H1 (cell line): ENCODE data around the gene MSI2. TPM values are rescaled to one million over a fixed set of nuclear protein-coding genes. Genes with fewer than 3 reads are reported as not detected.

Source experiments
- CTCF ChIA-PET: fragments of 300-600 bp; sonication (Branson Sonifier 250); formaldehyde crosslinking; loops from one replicate; lab custom pipeline; 2021; ENCODE audit not compliant: partially characterized antibody; lab: Charles Lee
- POLR2A ChIA-PET: fragments of 300-600 bp; sonication (Branson Sonifier 250); formaldehyde crosslinking; loops from one replicate; lab custom pipeline; 2021; ENCODE audit warnings: inconsistent platforms; ENCODE audit not compliant: partially characterized antibody; lab: Charles Lee
- DNase-seq, 2 experiments: peaks; one replicate each; pipeline versions ENCODE4 v3.0.0 to v3.0.0-alpha.2; 2010 to 2022; ENCODE audit warnings: low spot score in 2 of 2, low read depth in 1 of 2, mixed read lengths in 1 of 2
- FAIRE-seq: peaks from 2 replicates; lab custom pipeline; 2011; peaks lifted over from hg19 to GRCh38; lab: Jason Lieb, UNC
- H2AFZ ChIP-seq: 2 replicates; pipeline ENCODE4 v1.8.1; 2012; ENCODE audit warnings: low read length, inconsistent platforms
- H2AK5ac ChIP-seq: 2 replicates; pipeline ENCODE4 v1.6.1; 2013; ENCODE audit warnings: low read depth, low read length
- H2BK120ac ChIP-seq: replicated peaks from 2 replicates; pipeline ENCODE3; 2013; ENCODE audit warnings: low read depth, low read length, inconsistent platforms
- H2BK12ac ChIP-seq: 2 replicates; pipeline ENCODE4 v1.6.1; 2013; ENCODE audit warnings: low read depth, low read length
- H2BK15ac ChIP-seq: 2 replicates; pipeline ENCODE4 v1.6.1; 2013; ENCODE audit warnings: low read length
- H2BK20ac ChIP-seq: 2 replicates; pipeline ENCODE4 v1.6.1; 2013; ENCODE audit warnings: low read length
- H2BK5ac ChIP-seq: 2 replicates; pipeline ENCODE4 v1.6.1; 2013; ENCODE audit warnings: low read depth, low read length
- H3K14ac ChIP-seq: 2 replicates; pipeline ENCODE4 v1.6.1; 2013; ENCODE audit warnings: inconsistent platforms; ENCODE audit not compliant: insufficient read length
- H3K18ac ChIP-seq: 2 replicates; pipeline ENCODE4 v1.6.1; 2013; ENCODE audit warnings: low read length; ENCODE audit errors: extremely low read depth
- H3K23ac ChIP-seq: 2 replicates; pipeline ENCODE4 v1.6.1; 2013; ENCODE audit warnings: inconsistent platforms; ENCODE audit not compliant: insufficient read length
- H3K23me2 ChIP-seq: 2 replicates; pipeline ENCODE4 v1.6.1; 2013; ENCODE audit warnings: low read depth, low read length
- H3K27ac ChIP-seq: 2 replicates; pipeline ENCODE4 v1.6.1; 2011; ENCODE audit warnings: low read depth, low read length, inconsistent platforms
- H3K27me3 ChIP-seq, 4 experiments: replicated peaks in 1 of 4; 1 replicate in 1 of 4; 2 replicates in 3 of 4; pipeline versions ENCODE4 v1.6.1 to v1.8.1; 2011 to 2013; ENCODE audit warnings: low read length in 3 of 4, mild to moderate bottlenecking in 3 of 4, inconsistent platforms in 2 of 4, mixed read lengths in 2 of 4, moderate library complexity in 1 of 4; ENCODE audit not compliant: control insufficient read depth in 3 of 4, insufficient read depth in 3 of 4; ENCODE audit errors: extremely low read depth in 1 of 4
- H3K36me3 ChIP-seq, 4 experiments: 2 replicates each; pipeline versions ENCODE4 v1.6.1 to v1.8.1; 2011 to 2013; ENCODE audit warnings: mild to moderate bottlenecking in 4 of 4, low read length in 3 of 4, moderate library complexity in 2 of 4, control low read depth in 1 of 4, inconsistent platforms in 1 of 4; ENCODE audit not compliant: insufficient read depth in 4 of 4, control insufficient read depth in 2 of 4
- H3K4ac ChIP-seq: replicated peaks from 2 replicates; pipeline ENCODE3; 2013; ENCODE audit warnings: low read length, low read depth, mixed read lengths, inconsistent platforms; ENCODE audit not compliant: insufficient read length
- H3K4me1 ChIP-seq, 4 experiments: replicated peaks in 1 of 4; 1 replicate in 1 of 4; 2 replicates in 3 of 4; pipeline versions ENCODE4 v1.6.1 to v1.8.1; 2011 to 2013; ENCODE audit warnings: low read length in 3 of 4, inconsistent platforms in 2 of 4, mixed read lengths in 1 of 4; ENCODE audit not compliant: insufficient read depth in 4 of 4, control insufficient read depth in 3 of 4
- H3K4me2 ChIP-seq, 2 experiments: 2 replicates each; pipeline versions ENCODE4 v1.6.1 to v1.8.1; 2011 to 2013; ENCODE audit warnings: low read depth in 2 of 2, low read length in 2 of 2, control low read depth in 1 of 2, inconsistent platforms in 1 of 2, mild to moderate bottlenecking in 1 of 2; ENCODE audit not compliant: insufficient read depth in 1 of 2
- H3K4me3 ChIP-seq, 4 experiments: fragments of 200-600, 300-600 bp in 1 of 4; sonication (generic), shearing (Covaris generic), sonication (Bioruptor Twin) in 1 of 4; 2 replicates each; pipeline versions ENCODE4 v1.5.1 to v1.8.1; 2011 to 2016; ENCODE audit warnings: low read length in 4 of 4, low read depth in 3 of 4, control low read depth in 2 of 4, inconsistent platforms in 2 of 4, mild to moderate bottlenecking in 2 of 4, mixed read lengths in 1 of 4, moderate library complexity in 1 of 4; ENCODE audit not compliant: insufficient read depth in 2 of 4; ENCODE audit errors: extremely low read depth in 1 of 4
- H3K56ac ChIP-seq: replicated peaks from 2 replicates; pipeline ENCODE3; 2013; ENCODE audit warnings: low read depth, mild to moderate bottlenecking, mixed read lengths, low read length, inconsistent platforms; ENCODE audit not compliant: insufficient read length
- H3K79me1 ChIP-seq: 2 replicates; pipeline ENCODE4 v1.6.1; 2013; ENCODE audit warnings: low read depth, low read length, control low read depth
- H3K79me2 ChIP-seq, 2 experiments: 2 replicates each; pipeline versions ENCODE4 v1.6.1 to v1.8.1; 2012 to 2013; ENCODE audit warnings: low read length in 2 of 2, mild to moderate bottlenecking in 2 of 2, inconsistent platforms in 1 of 2; ENCODE audit not compliant: insufficient read depth in 2 of 2, control insufficient read depth in 1 of 2
- H3K9ac ChIP-seq, 4 experiments: replicated peaks in 1 of 4; 1 replicate in 1 of 4; 2 replicates in 3 of 4; pipeline versions ENCODE4 v1.6.1 to v1.8.1; 2011 to 2013; ENCODE audit warnings: low read depth in 3 of 4, low read length in 3 of 4, control low read depth in 2 of 4, mild to moderate bottlenecking in 2 of 4, moderate library complexity in 2 of 4, inconsistent platforms in 1 of 4; ENCODE audit errors: extremely low read depth in 1 of 4
- H3K9me3 ChIP-seq, 2 experiments: 2 replicates each; pipeline versions ENCODE4 v1.6.1 to v1.8.1; 2012 to 2013; ENCODE audit warnings: mild to moderate bottlenecking in 2 of 2, moderate library complexity in 2 of 2, control low read depth in 1 of 2, inconsistent platforms in 1 of 2, low read depth in 1 of 2, low read length in 1 of 2, mixed read lengths in 1 of 2; ENCODE audit not compliant: insufficient read depth in 2 of 2
- H4K20me1 ChIP-seq, 2 experiments: replicated peaks in 1 of 2; 2 replicates each; pipeline versions ENCODE3 to v1.8.1; 2011 to 2013; ENCODE audit warnings: inconsistent platforms in 2 of 2, low read length in 2 of 2, mild to moderate bottlenecking in 1 of 2; ENCODE audit not compliant: insufficient read depth in 2 of 2, control insufficient read depth in 1 of 2
- H4K5ac ChIP-seq: 2 replicates; pipeline ENCODE4 v1.6.1; 2013; ENCODE audit warnings: low read length, low read depth, mixed read lengths, inconsistent platforms; ENCODE audit not compliant: insufficient read length
- H4K8ac ChIP-seq: 2 replicates; pipeline ENCODE4 v1.8.0; 2013; ENCODE audit warnings: mild to moderate bottlenecking, moderate library complexity, low read length, inconsistent platforms; ENCODE audit not compliant: insufficient read depth; ENCODE audit errors: extremely low read depth
- H4K91ac ChIP-seq: replicated peaks from 2 replicates; pipeline ENCODE3; 2013; ENCODE audit warnings: low read length, mixed read lengths, inconsistent platforms; ENCODE audit not compliant: insufficient read length
- E2F6 ChIP-seq: IDR thresholded peaks from 2 replicates; pipeline ENCODE4 v1.6.1; 2012; ENCODE audit warnings: inconsistent platforms
- EP300 ChIP-seq, 2 experiments: IDR thresholded peaks; 1 replicate in 1 of 2; 2 replicates in 1 of 2; pipeline ENCODE4 v1.6.1; 2011 to 2012; ENCODE audit warnings: low read depth in 2 of 2, low read length in 2 of 2, mild to moderate bottlenecking in 2 of 2, borderline replicate concordance in 1 of 2, inconsistent platforms in 1 of 2, moderate library complexity in 1 of 2
- NANOG ChIP-seq: IDR thresholded peaks from 2 replicates; pipeline ENCODE4 v1.6.1; 2011; ENCODE audit warnings: low read length, low read depth, mild to moderate bottlenecking, inconsistent platforms; ENCODE audit not compliant: insufficient read depth, poor library complexity, severe bottlenecking
- NRF1 ChIP-seq: IDR thresholded peaks from 2 replicates; pipeline ENCODE4 v1.6.1; 2011; ENCODE audit warnings: mild to moderate bottlenecking, low read depth, low read length, improper control_type of control experiment
- RBBP5 ChIP-seq: IDR thresholded peaks from 2 replicates; pipeline ENCODE4 v1.7.1; 2012; ENCODE audit warnings: low read depth, mild to moderate bottlenecking, inconsistent platforms, low read length, moderate library complexity, borderline replicate concordance
- RXRA ChIP-seq: IDR thresholded peaks from 2 replicates; pipeline ENCODE4 v1.6.1; 2011; ENCODE audit warnings: low read depth, mild to moderate bottlenecking, low read length, moderate library complexity; ENCODE audit not compliant: insufficient read depth
- SAP30 ChIP-seq: fragments of 300-600 bp; sonication (generic); IDR thresholded peaks from 2 replicates; pipeline ENCODE4 v1.7.1; 2012; ENCODE audit warnings: low read length, moderate library complexity, mild to moderate bottlenecking, inconsistent platforms; ENCODE audit not compliant: insufficient read depth, insufficient replicate concordance
- SUZ12 ChIP-seq: fragments of 200-600 bp; sonication (generic); IDR thresholded peaks from 2 replicates; pipeline ENCODE4 v1.6.1; 2012; ENCODE audit warnings: mild to moderate bottlenecking, inconsistent platforms, low read length, moderate library complexity, mixed read lengths
- YY1 ChIP-seq: IDR thresholded peaks from 2 replicates; pipeline ENCODE4 v1.6.1; 2011; ENCODE audit warnings: low read depth, mild to moderate bottlenecking, low read length
- WGBS, 2 experiments: shearing (Covaris generic) in 1 of 2; methylation state at CpG; one replicate each; pipeline versions ENCODE4 v1.1.6 to v1.1.7; 2013 to 2015; ENCODE audit warnings: low lambda C conversion rate in 2 of 2, mixed read lengths in 2 of 2, inconsistent platforms in 1 of 2, low coverage in 1 of 2, missing lambda C conversion rate in 1 of 2; ENCODE audit not compliant: insufficient replicate concordance in 2 of 2, insufficient coverage in 1 of 2, insufficient read length in 1 of 2; ENCODE audit errors: extremely low coverage in 1 of 2, missing lambda C conversion rate in 1 of 2; 5-methylcytosine and 5-hydroxymethylcytosine counted together
- polyA plus RNA-seq, 7 experiments: library from polyadenylated mRNA; depleted of rRNA in 3 of 7; stranded (reverse) in 5 of 7; unstranded in 2 of 7; fragments of >200 nt in 5 of 7; fragments of 200-250 nt in 2 of 7; gene quantifications; 1 replicate in 5 of 7; 2 replicates in 1 of 7; 4 replicates in 1 of 7; pipeline versions ENCODE4 v1.2.1 to v1.2.3, GENCODE V29; 2011 to 2013; ENCODE audit warnings: missing spikeins in 2 of 7, mixed read lengths in 2 of 7
- total RNA-seq: library from RNA; stranded (reverse); fragmentation: NEBNext Ultra II Directional; extraction: Animal tissue kit (Norgen Biotek cat#: 25700); gene quantifications from 2 replicates; pipeline ENCODE4 v1.2.1, GENCODE V29; 2021

Gene MSI2
- total and polyA plus RNA-seq, 2 of the 8 experiments (the other 6 are each of a cell fraction or from before 2014, with no cell fraction given): 36.7 to 80.6 TPM

GRCh38 chr17:57620576-57620975 is 364.3 kb downstream of the MSI2 start:
- Histone ChIP-seq H2BK5ac (no peak overlapping the region), H4K5ac (no peak overlapping the region), H3K9me3 (no peaks in the 10 kb centered on the region), H3K23me2 (no peaks in the 10 kb centered on the region), H2BK20ac (no peak overlapping the region), H3K4me1 (no peaks in the 10 kb centered on the region), H3K4ac (no peak overlapping the region), H2BK120ac (no peak overlapping the region), H3K36me3 (peaks cover 0 to 6% (median 0%) of the 10 kb centered on the region in 4 experiments; a peak in 3 of 8 replicates), H3K18ac (no peak overlapping the region), H3K4me2 (no peak overlapping the region), H3K27me3 (no peaks in the 10 kb centered on the region), H4K20me1 (no peaks in the 10 kb centered on the region), H3K56ac (no peak overlapping the region), H2AFZ (no peak overlapping the region), H3K27ac (no peak overlapping the region), H2BK12ac (no peak overlapping the region), H3K23ac (no peak overlapping the region), H3K79me1 (no peaks in the 10 kb centered on the region), H3K4me3 (no peak overlapping the region), H3K79me2 (no peaks in the 10 kb centered on the region), H4K91ac (no peak overlapping the region), H4K8ac (no peak overlapping the region), H3K14ac (no peak overlapping the region), H2AK5ac (no peak overlapping the region), H3K9ac (no peak overlapping the region), H2BK15ac (no peak overlapping the region)
- TF ChIP-seq YY1 (no peak), SUZ12 (no peak), RXRA (no peak), RBBP5 (no peak), NANOG (no peak), NRF1 (no peak), E2F6 (no peak), EP300 (IDR thresholded peaks at IDR 0.05; ENCODE audit: borderline replicate concordance in 1 of 2, low read depth in 2 of 2, low read length in 2 of 2) (no peak), SAP30 (no peak)
- WGBS, 2 experiments: 85% methylated on average over 2 of the region's 2 CpGs; no CpG with 5 or more reads in 1 of the 2 experiments
- ChIA-PET CTCF (interaction anchor here (0.9 to 1.5 kb wide), 4 partner anchors 18 to 377 kb away, joined by 3 to 5 read pairs (median 4); no protein-coding TSS in a partner anchor), POLR2A (no interaction called here)
- DNase-seq: no peak
- no peak for FAIRE-seq
